CD4-positive, alpha-beta T cell treated with Interleukin-6 at 100 ng/mL for 8 hours (primary cell): ENCODE results near the gene CRYAB.
"Not testable (repeated sequence)": the region's sequence is repeated elsewhere in the genome, so short reads cannot be mapped to it uniquely, and the experiment has no call there.

ENCODE experiments used
- DNase-seq: peaks from one replicate; pipeline ENCODE4 v3.0.0-alpha.2; 2020; ENCODE audit warnings: mixed read lengths, low spot score

CRYAB gene

GRCh38 chr11:111908639-111909305, 2.8 kb downstream of the CRYAB start:
- DNase-seq, result no peak

- DNase-seq, result no peak
Observed at GRCh38 chr11:111906680-111907079, 4.9 kb downstream of the CRYAB start.

GRCh38 chr11:111905411-111905810, 6.2 kb downstream of the CRYAB start:
- DNase-seq, result no peak

- DNase-seq, result no peak
Observed at GRCh38 chr11:111886844-111887243, 24.7 kb downstream of the CRYAB start.

GRCh38 chr11:111886032-111886431, 25.5 kb downstream of the CRYAB start:
- DNase-seq, result no peak

- DNase-seq, result not testable (repeated sequence)
Observed at GRCh38 chr11:111885053-111885452, 26.5 kb downstream of the CRYAB start.

GRCh38 chr11:111882202-111882601, 29.4 kb downstream of the CRYAB start:
- DNase-seq, result no peak

- no peak for DNase-seq
Observed at GRCh38 chr11:111879637-111879960, 32.0 kb downstream of the CRYAB start.

- DNase-seq, result peak; percentile 93
Observed at GRCh38 chr11:111878849-111879636, 32.5 kb downstream of the CRYAB start, which contains the start of the genes CFAP68 and FDXACB1. CFAP68 (plus strand) TSS chr11:111879541; CDS start chr11:111879561, 20 bp downstream. FDXACB1 (minus strand) TSS chr11:111879165; CDS start chr11:111879132, 33 bp downstream.

GRCh38 chr11:111878385-111878848, 33.2 kb downstream of the CRYAB start:
- DNase-seq, result no peak

GRCh38 chr11:111871693-111872161, 39.8 kb downstream of the CRYAB start:
- DNase-seq, result no peak

- DNase-seq, result peak; percentile 80
Observed at GRCh38 chr11:111870886-111871692, 40.5 kb downstream of the CRYAB start, which contains the start of gene ALG9. ALG9 (minus strand) TSS chr11:111871581; CDS start chr11:111871482, 99 bp downstream.

GRCh38 chr11:111870522-111870885, 41.1 kb downstream of the CRYAB start:
- no peak for DNase-seq

- DNase-seq, result no peak
Observed at GRCh38 chr11:111870113-111870512, 41.5 kb downstream of the CRYAB start.

- DNase-seq, result no peak
Observed at GRCh38 chr11:111860257-111860656, 51.3 kb downstream of the CRYAB start.
